Measurements from ENCODE around the gene HAUS7. TPM values are rescaled to one million over a fixed set of nuclear protein-coding genes. Genes with fewer than 3 reads are reported as not detected.

HAUS7 gene
- total RNA-seq, 1 donor from 2014 or later, result 24.6 TPM

- Mint-ChIP-seq H3K4me3 (ENCODE audit: unreplicated experiment) (no peak overlapping the region), H3K27me3 (ENCODE audit: unreplicated experiment) (no peaks in the 10 kb centered on the region), H3K36me3 (ENCODE audit: unreplicated experiment) (no peaks in the 10 kb centered on the region), H3K27ac (ENCODE audit: unreplicated experiment) (no peak overlapping the region), H3K4me1 (ENCODE audit: low read depth, unreplicated experiment) (no peaks in the 10 kb centered on the region), H3K9me3 (ENCODE audit: unreplicated experiment) (peaks cover 1% of the 10 kb centered on the region)
- DNase-seq, result no peak
- no peak for TF ChIP-seq CTCF (IDR thresholded peaks at IDR 0.05; ENCODE audit: partially characterized antibody, unreplicated experiment)
Observed at GRCh38 chrX:153426204-153426603, 44.2 kb downstream of the HAUS7 start.

GRCh38 chrX:153423652-153424051 is 46.7 kb downstream of the HAUS7 start:
- Mint-ChIP-seq H3K27ac (ENCODE audit: unreplicated experiment) (no peak overlapping the region), H3K27me3 (ENCODE audit: unreplicated experiment) (no peaks in the 10 kb centered on the region), H3K4me1 (ENCODE audit: low read depth, unreplicated experiment) (no peaks in the 10 kb centered on the region), H3K4me3 (ENCODE audit: unreplicated experiment) (no peak overlapping the region), H3K9me3 (ENCODE audit: unreplicated experiment) (no peaks in the 10 kb centered on the region), H3K36me3 (ENCODE audit: unreplicated experiment) (no peaks in the 10 kb centered on the region)
- TF ChIP-seq CTCF (IDR thresholded peaks at IDR 0.05; ENCODE audit: partially characterized antibody, unreplicated experiment), result no peak
- DNase-seq, result no peak

- Mint-ChIP-seq H3K36me3 (ENCODE audit: unreplicated experiment) (no peaks in the 10 kb centered on the region), H3K9me3 (ENCODE audit: unreplicated experiment) (no peaks in the 10 kb centered on the region)
Observed at GRCh38 chrX:153421856-153422255, 48.5 kb downstream of the HAUS7 start.

GRCh38 chrX:153420851-153421599 is 49.4 kb downstream of the HAUS7 start:
- TF ChIP-seq CTCF (IDR thresholded peaks at IDR 0.05; ENCODE audit: partially characterized antibody, unreplicated experiment), result no peak
- Mint-ChIP-seq H3K27me3 (ENCODE audit: unreplicated experiment) (no peaks in the 10 kb centered on the region), H3K9me3 (ENCODE audit: unreplicated experiment) (no peaks in the 10 kb centered on the region), H3K36me3 (ENCODE audit: unreplicated experiment) (no peaks in the 10 kb centered on the region), H3K4me3 (ENCODE audit: unreplicated experiment) (no peak overlapping the region), H3K27ac (ENCODE audit: unreplicated experiment) (no peak overlapping the region), H3K4me1 (ENCODE audit: low read depth, unreplicated experiment) (no peaks in the 10 kb centered on the region)
- no peak for DNase-seq

More at GRCh38 chrX:153421856-153422255, 48.5 kb downstream of the HAUS7 start:
- DNase-seq, result no peak
- Mint-ChIP-seq H3K4me3 (ENCODE audit: unreplicated experiment) (no peak overlapping the region), H3K4me1 (ENCODE audit: low read depth, unreplicated experiment) (no peaks in the 10 kb centered on the region), H3K27me3 (ENCODE audit: unreplicated experiment) (no peaks in the 10 kb centered on the region), H3K27ac (ENCODE audit: unreplicated experiment) (no peak overlapping the region)
- TF ChIP-seq CTCF (IDR thresholded peaks at IDR 0.05; ENCODE audit: partially characterized antibody, unreplicated experiment), result no peak

GRCh38 chrX:153417637-153418036 is 52.7 kb downstream of the HAUS7 start:
- H3K27ac Mint-ChIP-seq (ENCODE audit: unreplicated experiment), result no peak overlapping the region
- no peak for DNase-seq
- no peaks in the 10 kb centered on the region for H3K9me3 Mint-ChIP-seq (ENCODE audit: unreplicated experiment)
- no peaks in the 10 kb centered on the region for H3K27me3 Mint-ChIP-seq (ENCODE audit: unreplicated experiment)
- H3K36me3 Mint-ChIP-seq (ENCODE audit: unreplicated experiment), result no peaks in the 10 kb centered on the region
- TF ChIP-seq CTCF (IDR thresholded peaks at IDR 0.05; ENCODE audit: partially characterized antibody, unreplicated experiment), result no peak
- no peaks in the 10 kb centered on the region for H3K4me1 Mint-ChIP-seq (ENCODE audit: low read depth, unreplicated experiment)
- H3K4me3 Mint-ChIP-seq (ENCODE audit: unreplicated experiment), result no peak overlapping the region

All from glutamatergic neuron (in vitro differentiated cells).